G401.6 (cell line): Measurements from ENCODE around the gene PATZ1.

Source experiments
- FAIRE-seq: peaks from 2 replicates; lab custom pipeline; 2012; peaks lifted over from hg19 to GRCh38; lab: Jason Lieb, UNC

The PATZ1 gene

GRCh38 chr22:31279327-31279669, 66.8 kb downstream of the PATZ1 start:
- no peak for FAIRE-seq

- FAIRE-seq, result no peak
Measured at GRCh38 chr22:31278626-31279326, 67.4 kb downstream of the PATZ1 start.

GRCh38 chr22:31278151-31278621, 68.0 kb downstream of the PATZ1 start:
- no peak for FAIRE-seq

- no peak for FAIRE-seq
Measured at GRCh38 chr22:31277741-31278140, 68.4 kb downstream of the PATZ1 start.

GRCh38 chr22:31276426-31277167, 69.5 kb downstream of the PATZ1 start:
- no peak for FAIRE-seq
